SW 1271 (cell line): ENCODE measurements around the gene SLC12A7.

Source experiments
- DNase-seq, 2 experiments: peaks; one replicate each; lab custom pipeline; 2025; lab: John Stamatoyannopoulos, UW

SLC12A7 gene

DNA sequence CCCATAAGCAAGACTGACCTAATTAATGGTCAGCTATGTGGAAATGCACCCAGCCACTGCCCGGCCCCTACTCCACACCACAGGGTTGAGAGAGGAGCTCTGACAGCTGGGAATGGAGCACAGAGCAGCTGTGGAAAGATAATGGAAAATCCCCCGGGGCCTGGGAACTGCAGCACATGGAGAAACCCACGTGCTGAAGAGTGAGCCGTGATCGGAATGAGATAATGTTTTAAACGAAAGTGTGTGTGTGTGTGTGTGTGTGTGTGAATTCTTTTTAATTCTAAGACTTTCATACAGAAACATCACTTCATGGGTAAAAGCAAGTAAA lies 13.1 kb upstream of the SLC12A7 start:
- no peak for DNase-seq

DNA sequence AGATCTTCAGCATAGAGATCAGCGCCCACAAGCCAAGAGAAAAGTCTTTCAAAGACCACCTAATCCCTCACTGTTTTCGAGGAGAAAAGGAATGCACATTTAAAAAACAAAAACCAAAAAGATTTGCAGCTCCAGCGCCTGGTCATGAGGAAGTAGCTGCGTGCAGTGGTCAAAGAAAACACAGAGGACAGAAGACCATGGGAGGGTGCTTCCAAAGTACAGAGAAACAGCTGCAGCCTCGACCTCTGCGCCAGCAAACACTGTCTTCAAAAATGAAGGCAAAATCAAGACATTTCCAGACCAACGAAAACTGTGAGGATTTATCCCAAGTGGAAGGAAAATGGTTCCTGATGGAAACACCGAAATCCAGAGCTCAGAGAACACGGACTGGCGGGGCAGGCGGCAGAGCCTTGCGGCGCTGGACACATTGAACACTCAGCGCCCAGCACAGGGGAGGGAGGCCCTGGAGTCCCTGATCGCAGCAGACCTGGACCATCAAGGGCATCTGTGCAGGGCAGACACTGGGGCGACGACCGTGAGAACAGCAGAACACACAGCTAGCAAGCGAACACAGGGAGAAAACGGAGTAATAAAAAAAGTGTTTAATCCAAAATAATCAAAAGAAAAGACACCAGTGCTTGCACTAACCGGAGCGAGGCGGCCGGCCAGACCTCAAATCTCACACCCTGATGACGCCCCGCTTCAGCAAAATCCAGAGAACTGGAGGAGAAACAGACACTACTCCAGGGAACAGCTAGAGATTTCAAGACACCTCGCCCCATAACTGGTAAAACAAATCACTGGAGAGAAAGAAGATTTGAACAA lies 12.6 kb upstream of the SLC12A7 start:
- DNase-seq = no peak

DNA sequence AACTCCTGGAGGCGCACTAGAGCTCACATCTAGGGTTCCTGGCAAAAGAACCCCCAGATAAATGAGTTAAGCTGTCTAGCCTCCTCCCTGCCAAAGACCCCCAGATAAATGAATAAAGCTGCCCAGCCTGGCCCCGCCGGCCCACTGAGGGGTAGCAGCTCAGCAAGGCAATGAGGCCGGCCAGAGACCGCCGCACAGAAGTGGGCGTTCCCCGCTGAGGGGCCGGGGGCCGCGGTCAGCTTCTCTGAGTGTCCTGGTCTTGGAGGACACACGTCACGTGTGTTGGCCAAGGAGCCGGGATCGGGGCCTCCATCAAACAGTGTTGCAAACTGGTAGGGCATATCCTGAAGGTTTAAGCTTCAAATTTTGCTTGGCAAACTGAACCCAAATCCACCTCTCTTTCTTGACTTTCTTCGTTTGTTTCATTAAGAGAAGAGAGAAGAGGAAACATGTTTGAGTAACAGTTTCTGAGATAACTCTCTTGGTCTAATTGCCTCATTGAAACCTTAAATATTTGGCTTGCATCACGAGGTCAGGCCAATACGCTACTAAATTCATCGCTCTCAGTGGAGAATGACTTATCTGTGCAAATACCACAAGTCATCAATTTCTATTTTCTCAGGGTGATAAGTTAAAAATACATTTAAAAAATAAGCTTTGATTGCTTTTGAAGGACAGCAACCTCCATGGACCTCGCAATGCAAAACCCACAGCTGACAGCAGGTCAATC lies 11.7 kb upstream of the SLC12A7 start:
- DNase-seq = no peak

DNA sequence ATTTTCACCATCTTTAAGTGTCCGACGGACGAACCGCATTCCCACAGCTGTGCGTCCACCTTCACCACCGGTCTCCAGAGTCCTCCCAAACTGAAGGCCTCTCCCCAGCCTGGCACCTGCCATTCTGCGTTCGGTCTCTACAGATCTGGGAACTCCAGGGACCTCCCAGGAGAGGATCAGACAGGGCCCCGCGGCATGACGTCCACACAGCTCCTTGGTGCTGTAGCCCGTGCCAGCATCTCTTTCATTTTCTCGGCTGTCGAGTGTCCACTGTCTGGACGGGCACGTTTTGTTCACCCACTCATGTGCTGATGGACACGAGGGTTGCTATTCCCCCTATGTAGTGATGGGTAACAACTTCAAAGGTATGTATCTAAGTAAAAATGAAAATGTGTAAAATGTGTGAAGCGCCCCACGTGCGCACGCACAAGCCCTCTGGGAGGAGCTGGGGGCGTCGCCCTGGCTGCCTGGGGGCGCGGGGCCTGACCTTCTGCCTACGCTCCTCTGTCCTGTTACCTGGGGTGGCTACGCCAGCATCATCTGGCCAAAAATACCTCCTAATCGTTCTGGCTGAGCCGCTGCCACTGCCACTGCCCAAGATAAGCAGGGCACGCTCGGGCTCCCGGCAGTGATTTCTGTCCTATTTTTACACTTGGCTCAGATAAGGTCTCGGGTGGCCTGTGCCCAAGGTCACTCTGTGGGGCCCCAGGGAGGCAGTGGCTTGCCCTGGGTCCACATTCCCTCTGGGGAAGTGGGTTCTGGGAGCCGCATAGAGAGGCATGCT lies 10.8 kb upstream of the SLC12A7 start:
- no peak for DNase-seq

DNA sequence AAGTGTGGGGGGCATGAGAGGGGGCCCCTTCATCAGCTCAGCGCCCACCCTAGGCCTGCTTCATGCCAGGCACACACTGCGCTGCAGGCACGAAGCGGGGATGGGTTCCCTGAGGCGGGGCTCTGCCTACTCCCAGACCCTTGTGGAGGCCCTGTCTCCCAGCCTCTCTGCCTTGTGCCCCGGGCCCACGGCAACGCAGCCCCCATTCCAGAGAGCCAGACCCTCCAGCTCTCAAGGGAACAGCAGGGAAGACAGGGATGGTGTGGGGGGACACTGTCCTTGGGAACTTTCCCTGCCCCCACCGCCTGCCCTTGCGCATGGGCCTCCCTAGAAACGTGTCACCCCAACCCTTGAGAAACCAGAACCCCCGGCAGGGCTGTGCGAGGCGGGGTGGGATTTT lies 10.0 kb upstream of the SLC12A7 start:
- DNase-seq = no peak

DNA sequence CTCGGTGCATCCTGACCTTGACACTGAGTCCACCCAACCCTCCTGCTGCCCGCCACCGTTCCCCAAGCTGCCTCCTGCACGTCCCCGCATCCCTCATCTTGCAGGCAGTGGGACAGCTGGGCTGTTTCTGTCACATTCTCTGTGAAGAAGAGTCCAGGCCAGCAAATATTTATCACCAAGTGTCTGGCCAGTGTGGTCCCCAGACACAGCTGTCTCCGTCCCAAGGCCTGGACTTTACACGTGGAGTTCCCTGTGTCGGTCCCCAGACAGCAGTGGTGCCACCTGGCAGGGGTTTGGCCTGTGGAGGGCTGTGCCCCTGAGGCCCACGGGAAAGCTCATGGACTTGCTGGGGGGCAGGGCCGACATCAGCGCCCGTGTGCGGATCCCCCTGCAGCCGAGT lies 9.2 kb upstream of the SLC12A7 start:
- no peak for DNase-seq

DNA sequence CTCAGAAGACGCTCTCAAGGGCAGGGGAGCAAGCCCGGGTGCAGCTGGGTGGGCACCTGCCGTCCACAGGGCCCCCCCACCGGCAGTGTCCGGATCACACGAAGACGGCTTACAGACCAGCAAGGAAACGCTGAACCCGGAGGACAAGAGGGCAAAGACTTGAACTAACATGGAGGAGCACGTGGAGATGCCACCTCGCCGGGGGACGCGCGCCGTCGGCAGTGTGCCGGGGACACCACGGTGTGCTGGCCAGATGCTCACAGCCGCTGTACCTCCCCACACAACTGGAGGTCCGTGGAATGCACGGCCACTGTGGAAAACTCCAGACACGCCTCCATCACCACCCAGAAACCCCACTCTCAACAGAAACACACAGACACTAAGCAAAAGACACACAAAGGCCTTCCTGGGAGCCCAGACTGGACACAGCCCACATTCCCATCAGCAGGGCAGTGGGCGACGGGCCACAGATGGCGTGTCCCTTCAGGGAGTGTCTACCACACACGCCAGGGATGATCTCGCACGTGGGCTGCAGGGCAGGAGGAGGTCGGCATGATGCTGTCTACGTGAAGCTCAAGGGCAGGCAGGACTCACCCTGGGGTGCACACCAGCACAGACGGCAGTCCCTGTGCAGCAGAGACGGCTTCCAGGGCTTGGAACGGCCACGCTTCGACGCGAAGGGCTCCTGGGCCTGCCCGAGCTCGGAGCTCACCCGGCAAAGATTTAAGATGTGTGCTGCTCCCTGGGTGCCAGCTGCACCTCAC lies 8.6 kb upstream of the SLC12A7 start:
- DNase-seq = no peak

DNA sequence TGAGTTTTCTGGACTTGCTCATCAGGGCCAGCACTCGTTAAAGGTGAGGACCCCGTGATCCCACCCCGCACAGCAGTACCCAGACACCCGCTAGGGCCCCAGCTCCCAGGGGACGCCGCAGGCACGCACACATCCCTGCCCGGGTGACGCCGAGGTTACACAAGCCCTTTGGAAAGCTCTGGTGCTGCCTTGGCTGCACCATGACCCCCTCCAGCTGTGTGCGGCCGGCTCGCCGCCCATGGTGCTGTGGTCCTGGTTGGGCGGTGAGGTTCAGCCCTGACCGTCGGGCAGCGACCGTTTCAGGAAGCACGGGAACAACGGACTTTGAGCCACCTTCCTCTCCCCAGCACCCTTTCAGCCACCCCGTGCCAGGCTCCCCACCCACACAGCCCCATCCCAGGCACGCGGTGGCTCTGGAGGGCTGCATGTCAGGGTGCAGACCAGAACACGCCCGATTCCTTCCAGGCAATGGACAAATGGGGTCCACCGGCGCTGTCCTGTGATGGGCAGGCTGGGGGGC lies 7.5 kb upstream of the SLC12A7 start:
- no peak for DNase-seq

DNA sequence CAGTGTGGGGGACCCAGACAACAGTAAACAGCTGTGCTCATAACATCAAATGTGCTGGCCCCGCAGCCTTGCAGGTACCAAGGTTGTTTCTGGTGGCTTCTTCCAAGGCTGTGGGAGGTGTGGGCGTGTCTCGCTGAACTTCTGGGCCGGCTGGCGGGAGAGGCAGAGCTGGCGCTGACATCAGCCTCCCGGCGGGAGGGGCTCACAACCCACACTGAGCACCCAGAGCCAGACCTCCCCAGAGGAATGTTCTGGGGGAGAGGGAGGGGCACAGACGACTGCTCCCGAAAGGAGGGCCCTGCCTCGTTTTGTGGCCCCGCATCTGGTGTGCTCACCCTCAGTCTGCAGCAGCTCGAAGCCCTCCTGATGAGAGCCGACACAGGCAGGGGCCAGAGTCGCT lies 6.9 kb upstream of the SLC12A7 start:
- no peak for DNase-seq

DNA sequence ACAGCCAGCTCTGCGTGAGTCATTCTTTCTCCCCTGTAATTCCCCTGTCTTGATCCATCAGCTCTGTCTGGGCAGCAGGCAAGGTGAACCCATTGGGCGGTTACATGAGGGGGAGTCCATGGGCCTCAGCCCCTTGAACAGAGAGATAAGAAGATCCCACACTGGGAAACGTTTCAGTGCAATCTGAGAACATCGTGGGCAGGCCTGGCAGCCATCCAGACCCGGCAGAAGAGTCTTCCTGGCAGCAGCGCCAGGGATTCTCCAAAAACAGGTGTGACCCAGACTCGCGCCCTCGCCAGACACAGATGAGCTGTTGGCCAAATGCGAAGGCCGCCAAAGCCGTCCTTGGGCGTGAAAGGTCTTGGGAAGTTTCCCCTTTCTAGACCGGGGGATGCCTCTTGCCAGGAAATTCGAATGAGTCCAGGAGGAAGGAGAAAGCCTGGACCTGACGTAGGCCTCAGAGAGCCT lies 6.4 kb upstream of the SLC12A7 start:
- DNase-seq = no peak

DNA sequence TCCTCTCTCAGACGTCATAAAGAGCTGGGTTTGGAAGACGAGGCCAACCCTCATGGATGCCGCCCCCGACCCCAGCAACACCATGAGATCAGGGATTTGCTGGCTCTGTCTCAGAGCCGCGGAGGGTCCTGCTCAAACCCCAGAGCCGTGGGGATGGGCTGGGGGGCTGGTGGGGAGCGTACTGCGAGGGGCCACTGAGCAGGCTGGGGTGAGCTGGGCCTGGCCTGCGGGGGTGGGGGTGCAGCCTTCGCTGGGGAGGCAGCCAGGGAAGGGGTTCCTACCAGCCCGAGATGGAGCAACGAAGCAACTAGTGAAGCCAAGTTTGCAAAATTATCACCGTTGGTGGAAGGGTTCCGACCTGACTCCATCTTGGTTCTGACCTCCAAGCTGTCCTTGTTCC lies 5.1 kb upstream of the SLC12A7 start:
- DNase-seq = no peak

DNA sequence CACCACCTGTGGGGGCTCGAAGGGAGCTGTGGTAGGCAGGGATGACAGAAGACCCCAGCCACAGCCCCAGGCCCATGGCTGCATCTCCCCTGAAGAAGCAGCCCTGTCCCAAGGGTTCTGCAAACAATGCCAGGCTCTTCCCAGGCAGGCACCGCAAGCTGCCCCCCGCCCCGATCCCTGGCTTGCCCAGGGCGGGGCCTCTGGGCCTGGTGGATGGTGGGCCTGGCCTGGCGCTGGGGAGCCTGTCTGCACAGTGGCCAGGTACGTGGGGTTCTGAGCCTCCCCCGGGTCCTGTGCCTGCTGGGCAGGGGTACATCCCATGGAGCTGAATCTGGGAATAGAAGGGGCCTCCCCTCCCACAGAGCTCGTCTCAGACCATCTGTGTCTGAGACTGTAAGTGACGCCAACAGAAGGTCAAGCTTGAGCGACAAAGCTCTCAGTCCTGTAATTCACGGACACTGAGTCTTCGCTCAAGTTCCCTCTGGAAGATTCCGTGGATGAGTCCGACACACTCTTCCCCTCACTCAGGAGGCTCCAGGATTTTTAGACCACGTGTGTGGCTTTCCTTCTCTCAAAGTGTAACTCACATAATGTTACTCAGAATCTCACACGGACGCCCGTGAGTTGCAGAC lies 4.4 kb upstream of the SLC12A7 start:
- no peak for DNase-seq

DNA sequence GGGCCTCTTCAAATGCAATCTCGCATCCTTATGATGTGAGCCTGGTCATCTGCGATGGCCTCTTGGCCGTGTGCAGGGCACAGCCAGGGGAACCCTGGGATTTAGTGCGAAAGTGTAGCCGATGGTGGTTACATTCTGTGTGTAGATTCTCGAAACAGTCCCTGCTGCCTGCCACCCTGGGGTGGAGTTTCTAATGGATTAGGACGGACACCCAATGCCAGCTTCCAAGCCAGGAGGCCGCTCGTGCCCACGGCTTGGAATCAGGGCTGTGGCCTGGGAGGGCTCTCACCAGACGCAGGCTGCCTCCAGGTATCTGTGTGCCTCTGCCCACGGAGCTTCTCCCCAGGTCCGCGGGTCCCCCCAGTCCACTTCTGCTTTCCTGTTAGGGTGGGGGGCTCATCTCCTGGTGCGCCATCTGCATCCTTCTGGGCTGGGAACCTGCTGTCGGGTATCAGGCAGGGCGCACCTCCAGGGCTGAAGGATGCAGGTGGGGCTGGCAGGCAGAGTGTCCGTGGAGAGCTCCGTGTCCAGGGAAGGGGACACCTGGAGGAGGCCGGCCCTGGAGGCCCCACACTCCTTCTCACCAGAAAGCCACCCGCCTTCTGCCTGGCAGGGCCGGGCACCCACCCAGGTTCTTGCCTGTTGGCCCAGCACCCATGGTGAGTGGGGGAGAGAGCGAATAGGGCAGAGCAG lies 3.4 kb upstream of the SLC12A7 start:
- no peak for DNase-seq

DNA sequence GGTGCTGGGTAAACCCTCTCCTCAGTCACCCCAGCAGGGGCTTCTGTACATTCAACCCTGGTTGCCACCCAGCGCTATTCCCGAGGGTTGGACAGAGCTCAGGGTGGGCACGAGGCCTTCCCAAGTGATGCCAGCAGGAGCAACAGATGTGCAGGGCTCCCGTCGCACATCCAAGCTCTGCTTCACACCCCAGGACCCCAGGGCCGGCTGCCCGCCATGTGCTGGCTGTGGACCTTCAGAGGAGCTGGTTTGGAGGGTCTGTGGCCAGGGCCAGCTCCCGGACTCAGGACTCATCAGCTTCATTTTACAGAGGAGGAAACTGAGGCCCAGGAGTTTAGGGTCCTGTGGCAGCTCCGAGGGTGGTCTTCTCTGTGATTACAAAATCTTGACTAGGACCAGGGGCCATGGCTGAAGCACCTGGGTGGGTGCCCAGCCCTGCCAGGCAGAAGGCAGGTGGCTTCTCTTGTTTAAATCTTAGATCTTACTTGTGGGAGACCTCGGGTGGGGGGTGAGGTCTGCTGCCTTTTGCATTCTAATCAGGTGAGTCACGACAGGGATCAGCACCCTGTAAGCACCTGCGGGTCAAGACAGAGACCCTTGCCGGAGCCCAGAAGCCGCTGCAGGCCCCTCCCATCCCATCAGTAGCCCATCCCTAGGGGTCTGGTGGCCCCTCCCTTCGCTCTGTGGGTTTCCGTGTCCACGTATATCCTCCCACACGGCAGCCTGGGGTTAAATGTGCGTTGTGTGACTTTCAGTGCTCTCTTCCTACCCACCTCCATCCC lies 2.1 kb upstream of the SLC12A7 start:
- DNase-seq = no peak

DNA sequence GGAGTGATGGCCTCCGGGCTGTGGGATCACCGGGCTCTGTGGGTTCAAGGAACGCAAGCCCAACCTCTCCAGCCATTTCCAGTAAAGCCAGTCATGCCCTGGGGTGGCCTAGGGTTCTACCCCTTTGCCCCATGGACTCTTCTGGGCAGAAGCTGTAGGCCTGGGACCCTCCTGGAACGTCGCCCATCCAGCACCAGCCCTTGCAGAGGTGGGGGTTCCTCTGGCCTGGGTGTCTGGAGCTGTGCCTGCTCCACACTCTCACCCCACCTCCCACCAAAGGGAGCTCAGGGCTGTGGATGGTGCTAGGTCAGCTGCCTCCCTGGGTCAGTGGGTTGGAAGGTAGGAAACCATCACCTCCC lies 1.4 kb upstream of the SLC12A7 start:
- DNase-seq = no peak

DNA sequence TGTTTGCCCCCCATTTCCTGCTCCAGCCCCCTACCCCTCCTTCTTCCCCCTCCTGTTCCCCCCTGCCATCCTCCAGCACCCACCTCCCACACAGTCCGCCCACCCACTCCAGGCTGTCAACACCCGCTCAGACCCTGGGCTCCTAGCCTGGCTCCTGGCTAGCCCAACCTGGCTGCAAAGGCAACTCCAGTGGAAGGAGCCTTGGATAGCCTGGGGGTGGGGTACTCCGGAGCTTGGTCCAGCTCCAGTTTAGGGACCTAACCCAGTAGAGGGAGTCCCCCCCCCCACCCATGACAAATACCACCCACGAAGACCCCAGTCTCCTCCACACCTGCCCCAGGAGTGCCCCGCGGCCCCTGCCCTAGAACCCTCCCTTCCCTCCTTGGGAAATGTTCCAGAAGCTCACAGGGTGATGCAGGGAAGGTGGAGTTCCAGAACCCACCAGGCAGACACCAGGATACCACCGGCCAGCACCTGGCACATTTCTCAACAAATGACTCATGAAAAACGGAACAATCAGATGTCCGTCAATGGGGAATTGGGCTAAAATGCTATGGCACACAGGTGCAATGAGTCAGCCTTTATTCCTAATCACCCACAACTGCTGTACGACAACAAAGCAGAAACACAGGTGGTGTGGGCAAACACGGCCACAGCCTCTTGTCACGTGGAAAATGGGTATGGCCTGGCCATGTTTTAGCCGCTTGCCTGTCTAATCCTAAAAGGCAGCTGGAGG lies 901 bp upstream of the SLC12A7 start:
- no peak for DNase-seq

DNA sequence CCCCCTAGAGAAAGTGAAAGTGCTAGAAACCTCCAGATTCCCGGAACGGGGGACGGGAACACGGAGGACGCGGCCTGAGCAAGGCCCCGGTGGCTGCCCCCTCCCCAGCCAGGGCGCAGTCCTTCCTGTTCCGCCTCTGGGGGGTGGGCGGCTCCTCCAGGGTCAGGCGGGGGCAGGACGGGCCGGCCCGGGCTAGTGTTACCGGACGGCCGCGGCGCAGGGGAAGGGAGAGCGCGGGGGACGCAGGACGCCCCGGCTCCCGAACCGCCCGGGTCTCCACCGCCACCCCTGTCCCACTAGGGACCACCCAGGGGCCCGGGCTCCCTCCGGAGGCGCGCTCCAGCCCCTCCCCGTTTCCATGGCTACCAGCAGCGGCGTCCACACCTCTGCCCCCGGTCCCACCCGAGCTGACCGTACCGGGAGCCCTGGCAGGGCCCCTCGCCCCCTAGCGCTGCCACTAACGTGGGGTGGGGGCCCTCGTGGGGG lies 579 bp downstream of the SLC12A7 start:
- DNase-seq = peak in 1 of 2 experiments; percentile 15

DNA sequence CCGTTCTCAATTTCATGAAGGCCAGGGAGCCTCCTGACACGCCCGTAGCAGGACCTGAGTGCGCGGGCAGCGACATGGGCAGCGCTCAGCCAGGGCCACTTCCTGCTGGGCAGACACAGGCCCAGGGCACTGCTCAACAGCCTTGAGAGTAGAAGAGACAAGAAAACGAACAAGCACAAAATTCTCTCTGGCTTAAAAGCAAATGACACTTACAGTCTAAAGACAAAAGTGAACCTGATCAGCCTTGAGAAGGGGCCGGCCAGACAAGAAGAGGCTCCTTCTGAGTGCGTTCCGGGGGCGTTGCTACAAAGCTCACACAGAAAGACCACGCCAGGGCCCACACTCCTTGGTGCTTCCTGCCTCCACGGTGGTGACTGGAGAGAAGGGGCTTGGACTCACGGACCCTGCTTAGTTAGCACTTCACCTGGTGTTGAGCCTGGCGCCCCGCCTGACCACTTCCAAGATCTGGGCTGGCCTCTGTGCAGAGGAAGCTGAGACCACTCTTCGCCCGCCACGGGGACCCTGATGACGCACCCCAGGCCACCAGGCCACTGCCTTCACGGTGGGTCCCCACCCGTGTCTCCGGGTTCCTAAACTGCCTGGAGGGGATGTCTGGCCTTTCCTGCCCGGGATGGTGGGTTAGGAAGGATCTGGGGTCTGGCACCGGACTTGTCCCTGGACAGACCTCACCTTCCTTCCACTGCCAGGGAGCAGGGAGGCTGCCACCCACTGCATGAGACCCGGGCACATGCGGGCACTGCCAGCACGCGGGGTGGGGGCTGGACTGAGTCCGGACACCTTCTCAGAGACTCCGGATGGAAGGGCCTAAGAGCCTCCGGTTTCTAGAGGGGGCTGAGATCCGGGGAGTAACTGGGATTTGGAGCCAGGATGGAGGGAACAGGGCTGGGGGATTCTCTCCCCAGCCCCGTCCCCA lies 1.3 kb downstream of the SLC12A7 start:
- no peak for DNase-seq
